ENCODE measurements around the gene IZUMO1.

IZUMO1 gene

DNA sequence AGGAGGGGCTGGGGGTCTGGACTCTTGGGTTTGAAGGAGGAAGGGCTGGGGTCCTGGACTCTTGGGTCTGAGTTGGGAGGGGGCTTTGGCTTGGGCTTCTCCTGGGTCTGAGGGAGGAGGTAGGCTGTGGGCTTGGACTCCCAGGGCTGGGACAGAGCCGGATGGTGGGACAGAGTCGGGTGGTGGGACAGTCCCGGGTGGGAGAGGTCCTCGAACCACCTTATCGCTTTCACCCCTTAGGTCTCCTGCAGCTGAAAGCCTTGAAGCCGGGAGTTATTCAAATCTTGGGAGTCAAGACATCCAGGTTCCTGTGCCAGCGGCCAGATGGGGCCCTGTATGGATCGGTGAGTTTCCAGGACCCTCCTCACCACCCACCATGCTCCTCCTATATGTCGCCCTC, 10.0 kb upstream of the IZUMO1 start:
- no peak for DNase-seq

- DNase-seq = no peak
Observed at GRCh38 chr19:48756212-48756611, 9.5 kb upstream of the IZUMO1 start.

DNA sequence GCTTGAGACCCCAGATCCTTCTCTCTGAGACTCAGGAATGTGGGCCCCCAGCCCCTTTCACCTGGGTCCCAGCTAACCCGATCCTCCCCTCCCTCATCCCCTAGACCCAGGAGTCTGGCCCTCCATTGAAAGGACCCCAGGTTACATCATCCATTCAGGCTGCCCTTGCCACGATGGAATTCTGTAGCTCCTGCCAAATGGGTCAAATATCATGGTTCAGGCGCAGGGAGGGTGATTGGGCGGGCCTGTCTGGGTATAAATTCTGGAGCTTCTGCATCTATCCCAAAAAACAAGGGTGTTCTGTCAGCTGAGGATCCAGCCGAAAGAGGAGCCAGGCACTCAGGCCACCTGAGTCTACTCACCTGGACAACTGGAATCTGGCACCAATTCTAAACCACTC, 9.1 kb upstream of the IZUMO1 start:
- no peak for DNase-seq

GRCh38 chr19:48755084-48755641, 8.5 kb upstream of the IZUMO1 start, which contains the start of gene FGF21:
Gene FGF21, plus strand, starts transcription at chr19:48755524. Its CDS starts 713 bp downstream, at chr19:48756237.
- DNase-seq = no peak

- peak; percentile 95 for DNase-seq
Observed at GRCh38 chr19:48752496-48753365, 6.0 kb upstream of the IZUMO1 start, which contains the start of gene FUT1. Gene FUT1, minus strand, starts transcription at chr19:48752641. Its CDS starts 1,360 bp downstream, at chr19:48751281.

DNA sequence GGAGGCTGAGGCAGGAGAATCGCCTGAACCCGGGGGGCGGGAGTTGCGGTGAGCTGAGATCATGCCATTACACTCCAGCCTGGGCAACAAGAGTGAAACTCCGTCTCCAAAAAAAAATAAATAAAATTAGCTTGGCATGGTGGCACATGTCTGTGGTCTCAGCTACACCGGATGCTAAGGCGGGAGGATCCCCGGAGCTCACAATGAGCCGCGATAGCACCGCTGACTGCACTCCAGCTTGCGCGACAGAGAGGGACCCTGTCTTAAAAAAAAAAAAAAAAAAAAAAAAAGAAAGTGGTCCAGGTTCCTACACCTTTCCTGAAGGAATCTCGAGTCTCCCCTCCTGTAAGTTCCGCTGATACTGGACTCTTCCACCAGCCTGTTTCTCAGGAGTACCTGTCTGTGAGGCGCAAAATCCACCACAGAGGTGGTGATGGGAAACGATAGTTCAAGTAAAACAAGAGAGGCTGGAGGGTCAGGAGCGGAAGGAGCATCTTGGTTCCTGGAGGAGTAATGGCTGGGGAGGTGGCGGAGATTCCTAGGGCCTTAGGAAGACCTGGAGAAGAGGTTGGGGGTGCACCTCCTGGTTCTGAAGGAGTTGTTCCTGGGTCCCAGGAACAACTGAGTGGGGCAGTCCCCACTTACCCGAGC, 5.3 kb upstream of the IZUMO1 start:
- no peak for DNase-seq

GRCh38 chr19:48750771-48751504, 4.2 kb upstream of the IZUMO1 start:
- no peak for DNase-seq

DNA sequence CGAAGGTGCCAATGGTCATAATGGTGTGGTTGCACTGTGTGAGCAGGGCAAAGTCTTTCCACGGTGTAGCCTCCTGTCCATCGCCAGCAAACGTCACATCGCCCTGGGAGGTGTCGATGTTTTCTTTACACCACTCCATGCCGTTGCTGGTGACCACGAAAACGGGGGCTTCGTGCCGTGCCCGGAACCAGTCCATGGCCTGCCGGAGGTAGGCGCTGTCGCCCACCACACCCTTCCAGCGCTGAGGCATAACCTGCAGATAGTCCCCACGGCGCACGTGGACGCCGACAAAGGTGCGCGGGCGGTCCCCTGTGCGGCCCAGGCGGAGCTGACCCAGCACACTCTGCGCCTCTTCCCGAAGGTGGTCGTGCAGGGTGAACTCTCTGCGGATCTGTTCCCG, 3.6 kb upstream of the IZUMO1 start:
- DNase-seq = no peak

DNA sequence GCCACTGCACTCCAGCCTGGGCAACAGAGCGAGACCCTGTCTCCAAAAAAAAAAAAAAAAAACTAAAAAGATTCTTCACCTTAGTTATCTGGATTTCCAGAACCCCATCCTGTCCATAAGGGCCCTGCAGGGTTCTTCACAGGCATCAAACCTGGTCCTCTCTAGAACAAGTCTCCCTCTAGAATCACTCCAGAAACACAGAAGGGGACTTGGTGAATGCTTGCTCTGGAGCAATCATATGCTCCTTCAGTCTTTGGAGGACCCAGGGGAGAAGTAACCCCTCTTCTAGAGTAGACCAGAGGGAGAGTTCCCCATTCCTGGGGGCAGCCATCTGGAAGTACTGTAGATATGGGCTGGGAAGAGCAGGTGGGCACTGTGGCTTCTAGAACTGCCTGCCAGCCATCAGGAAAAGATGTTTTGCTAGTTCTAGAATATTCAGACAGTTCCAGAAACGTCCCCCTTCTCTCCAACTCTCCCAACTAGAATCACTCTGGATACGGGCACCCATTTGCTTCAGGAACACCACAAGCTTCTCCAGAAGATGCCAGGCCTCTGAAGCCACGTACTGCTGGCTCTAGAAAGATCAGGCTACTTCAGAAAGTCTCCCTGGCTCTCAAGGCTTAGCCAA, 3.0 kb upstream of the IZUMO1 start:
- DNase-seq = no peak

GRCh38 chr19:48746110-48746509, 599 bp downstream of the IZUMO1 start:
- no peak for DNase-seq

- DNase-seq = no peak
Observed at GRCh38 chr19:48745208-48745995, 1.3 kb downstream of the IZUMO1 start.

- DNase-seq = no peak
Observed at GRCh38 chr19:48742096-48742495, 4.6 kb downstream of the IZUMO1 start.

- no peak for DNase-seq
Observed at GRCh38 chr19:48741129-48741999, 5.3 kb downstream of the IZUMO1 start.

DNA sequence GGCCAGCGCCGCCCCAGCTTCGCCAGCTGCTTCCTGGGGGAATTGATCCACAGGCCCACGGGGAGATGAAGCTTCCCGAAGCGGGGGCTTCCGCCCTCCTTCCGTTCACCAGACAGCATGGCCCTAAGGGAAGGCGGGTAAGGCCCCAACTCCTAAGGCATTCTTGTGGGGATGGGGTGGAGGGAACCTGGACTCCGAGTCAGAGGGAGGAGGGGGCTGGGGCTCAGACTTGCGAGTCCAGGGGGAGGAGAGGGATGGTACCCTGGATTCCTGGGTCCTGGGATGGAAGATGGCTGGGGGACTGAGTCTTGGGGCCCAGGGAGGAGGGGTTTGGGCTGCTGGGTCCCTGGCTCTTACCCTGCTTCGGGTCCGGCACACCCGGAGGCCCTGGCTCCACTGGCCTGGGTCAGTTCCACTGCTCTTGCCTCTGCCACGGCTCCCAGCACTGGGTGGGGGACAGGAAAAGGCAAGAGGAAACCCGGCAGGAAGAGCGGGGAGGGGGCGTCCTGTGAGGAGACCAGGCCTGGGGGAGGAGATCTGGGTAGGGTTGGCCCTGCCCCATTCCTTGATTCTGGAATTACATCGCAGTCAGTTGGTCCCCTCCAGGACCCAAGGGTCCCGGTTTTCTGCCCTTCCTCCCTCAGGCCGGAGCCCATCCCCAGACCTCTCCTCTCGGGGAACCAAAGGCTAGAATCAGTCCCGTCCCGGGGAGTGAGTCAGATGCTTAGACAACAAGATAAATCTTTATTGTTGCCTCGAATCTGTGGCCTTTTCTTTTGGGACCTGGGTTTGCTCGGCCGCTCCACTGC, 6.3 kb downstream of the IZUMO1 start, which contains the start of gene RASIP1:
TSS of gene RASIP1 (minus strand) at position 447 of the 809 bp plus-strand sequence. CDS start at position 119, 328 bp downstream.
- DNase-seq = no peak

DNA sequence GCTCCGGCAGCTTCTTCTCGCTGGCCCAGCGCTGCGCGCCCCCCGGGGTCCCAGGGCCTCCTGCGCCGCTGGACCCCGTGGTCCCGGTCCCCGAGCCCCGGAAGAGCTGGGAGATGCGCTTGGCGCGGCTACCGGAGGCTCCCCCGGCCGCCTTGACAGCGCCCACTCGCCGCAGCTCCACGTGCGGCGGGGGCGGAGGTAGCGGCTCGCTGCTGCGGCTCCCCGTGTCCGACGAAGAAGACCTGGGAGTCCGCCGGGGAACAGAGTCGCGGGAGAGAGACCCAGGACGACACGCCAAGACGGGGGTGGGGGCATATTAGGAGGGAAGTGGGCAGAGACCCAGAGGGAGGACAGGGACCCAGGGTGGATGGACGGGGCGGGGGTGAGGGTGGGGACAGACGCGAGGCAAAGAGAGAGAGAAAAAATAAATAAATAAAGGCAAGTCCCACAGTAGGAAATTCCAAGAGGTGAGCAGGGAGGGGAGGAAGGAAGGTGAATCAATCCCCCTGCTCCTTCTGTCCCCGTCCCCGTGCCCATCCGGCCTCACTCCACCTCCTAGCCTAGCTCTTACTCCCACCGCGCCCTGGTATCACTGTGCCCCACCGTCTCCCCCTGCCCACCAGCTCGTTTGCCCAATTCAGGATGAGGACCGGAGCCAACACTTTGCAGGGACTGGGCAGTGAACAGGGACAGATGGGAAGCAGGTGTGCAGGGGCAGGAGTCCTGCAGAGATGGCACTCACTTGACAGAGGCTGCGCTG, 7.1 kb downstream of the IZUMO1 start:
- DNase-seq = no peak

- DNase-seq = peak; percentile 78
Observed at GRCh38 chr19:48738557-48739403, 7.9 kb downstream of the IZUMO1 start.

DNA sequence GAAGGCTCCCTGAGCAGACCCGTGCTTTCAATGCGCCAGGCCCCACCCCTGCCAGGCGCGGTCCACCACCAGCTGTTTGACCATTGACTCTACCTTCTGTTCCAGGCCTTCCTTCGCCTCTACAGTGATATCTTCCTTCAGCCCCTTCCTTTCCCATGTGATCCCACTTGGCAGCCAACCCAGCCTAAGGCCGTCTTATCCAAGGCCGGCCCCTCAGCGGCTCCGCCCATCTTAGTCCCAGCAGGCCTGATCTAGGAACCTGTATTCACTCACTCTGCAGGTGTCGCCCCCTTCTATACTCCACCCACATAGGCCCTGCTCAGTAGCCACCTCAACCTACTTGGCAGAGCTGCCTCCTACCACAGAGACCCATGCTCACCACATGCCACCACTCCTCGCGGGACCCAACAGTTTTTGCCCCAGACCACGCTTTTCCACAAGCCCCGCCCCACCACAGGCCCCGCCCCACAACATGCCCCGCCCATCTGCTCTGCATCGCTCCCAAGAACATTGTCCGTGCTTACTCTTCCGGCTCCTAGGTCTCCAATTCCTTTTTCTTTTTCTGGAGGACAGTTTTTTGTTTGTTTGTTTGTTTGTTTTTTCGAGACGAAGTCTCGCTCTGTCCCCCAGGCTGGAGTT, 9.2 kb downstream of the IZUMO1 start:
- no peak for DNase-seq

Data from DMS79 (cell line).